Glutamatergic neuron (in vitro differentiated cells): ENCODE measurements around the gene CHST13. TPM values are rescaled to one million over a fixed set of nuclear protein-coding genes. Genes with fewer than 3 reads are reported as not detected.

Source experiments
- DNase-seq: peaks from one replicate; pipeline ENCODE4 v3.0.0; 2022
- H3K27ac Mint-ChIP-seq: one replicate; pipeline ENCODE4 v1.8.0; 2020; ENCODE audit warnings: mild to moderate bottlenecking, mixed read lengths, inconsistent platforms; ENCODE audit not compliant: unreplicated experiment
- H3K27me3 Mint-ChIP-seq: one replicate; pipeline ENCODE4 v1.8.0; 2020; ENCODE audit warnings: mild to moderate bottlenecking, moderate library complexity, mixed read lengths, inconsistent platforms; ENCODE audit not compliant: unreplicated experiment
- H3K36me3 Mint-ChIP-seq: one replicate; pipeline ENCODE4 v1.8.0; 2020; ENCODE audit warnings: mild to moderate bottlenecking, mixed read lengths, inconsistent platforms; ENCODE audit not compliant: unreplicated experiment
- H3K4me1 Mint-ChIP-seq: one replicate; pipeline ENCODE4 v1.8.0; 2020; ENCODE audit warnings: mild to moderate bottlenecking, low read depth, mixed read lengths, inconsistent platforms; ENCODE audit not compliant: unreplicated experiment
- H3K4me3 Mint-ChIP-seq: one replicate; pipeline ENCODE4 v1.8.0; 2020; ENCODE audit warnings: mild to moderate bottlenecking, mixed read lengths, inconsistent platforms; ENCODE audit not compliant: unreplicated experiment
- H3K9me3 Mint-ChIP-seq: one replicate; pipeline ENCODE4 v1.8.0; 2020; ENCODE audit warnings: mild to moderate bottlenecking, moderate library complexity, mixed read lengths, inconsistent platforms; ENCODE audit not compliant: unreplicated experiment
- total RNA-seq: library from RNA; stranded (reverse); fragmentation: NEBNext Ultra II Directional; extraction: Animal tissue kit (Norgen Biotek cat#: 25700); gene quantifications from one replicate; pipeline ENCODE4 v1.2.1, GENCODE V29; 2021; ENCODE audit not compliant: unreplicated experiment
- TF ChIP-seq, protein P1 (sequence below): fragments of 200-600 bp; sonication (generic); IDR thresholded peaks from one replicate; pipeline ENCODE4 v1.5.0; 2021; ENCODE audit not compliant: partially characterized antibody, unreplicated experiment

CHST13 gene
- total RNA-seq, 1 donor from 2014 or later, result not detected

DNA sequence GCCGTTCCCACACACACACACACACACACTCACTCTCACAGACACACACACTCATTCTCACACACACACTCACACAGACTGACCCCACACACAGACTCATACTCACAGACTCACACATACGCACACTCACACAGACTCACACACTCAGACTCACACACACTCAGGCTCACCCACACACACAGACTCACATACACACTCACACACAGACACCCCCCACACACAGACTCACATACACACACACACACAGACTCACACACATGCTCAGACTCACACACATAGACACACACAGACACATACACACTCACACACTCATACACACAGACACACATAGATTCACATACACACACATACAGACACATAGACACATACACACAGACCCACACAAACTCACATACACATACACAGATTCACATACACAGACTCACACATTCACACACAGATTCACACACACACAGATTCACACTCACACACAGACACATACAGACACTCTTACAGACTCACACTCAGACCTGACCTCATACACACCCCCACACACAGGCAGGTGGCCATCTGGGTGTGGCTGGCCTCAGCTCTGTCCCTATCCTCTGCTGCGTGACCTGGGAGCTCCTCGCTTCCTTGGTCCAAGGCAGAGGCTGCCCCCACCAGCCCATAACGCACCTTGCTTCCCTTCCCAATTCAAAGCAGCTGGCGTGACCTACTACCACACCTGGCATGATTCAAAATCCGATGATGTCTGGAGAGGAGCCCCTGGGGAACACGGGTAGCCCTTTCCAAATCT lies 32.9 kb downstream of the CHST13 start:
- H3K27me3 Mint-ChIP-seq, result peaks cover 4% of the 10 kb centered on the region
- H3K4me3 Mint-ChIP-seq, result no peak overlapping the region
- H3K36me3 Mint-ChIP-seq, result no peaks in the 10 kb centered on the region

DNA sequence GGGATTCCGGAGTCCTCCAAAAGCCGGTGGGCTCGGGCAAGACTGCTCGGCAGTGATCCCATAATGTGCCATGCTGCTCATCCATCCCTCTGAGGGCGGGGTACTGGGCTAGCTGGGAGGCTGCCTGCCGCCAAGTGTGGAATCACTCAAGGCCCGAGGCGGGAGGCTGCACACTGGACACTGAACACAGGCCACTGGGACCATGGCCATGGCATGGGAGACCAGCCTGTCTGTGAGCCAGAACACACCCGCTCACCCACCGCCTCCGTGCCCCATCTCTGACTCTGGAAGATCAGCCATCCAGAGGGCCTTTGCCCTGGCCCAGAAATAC lies 33.4 kb downstream of the CHST13 start:
- peaks cover 3% of the 10 kb centered on the region for H3K9me3 Mint-ChIP-seq
- peaks cover 4% of the 10 kb centered on the region for H3K27me3 Mint-ChIP-seq
- no peak overlapping the region for H3K27ac Mint-ChIP-seq
- no peaks in the 10 kb centered on the region for H3K36me3 Mint-ChIP-seq
- H3K4me3 Mint-ChIP-seq, result no peak overlapping the region
- TF ChIP-seq, protein P1, sequence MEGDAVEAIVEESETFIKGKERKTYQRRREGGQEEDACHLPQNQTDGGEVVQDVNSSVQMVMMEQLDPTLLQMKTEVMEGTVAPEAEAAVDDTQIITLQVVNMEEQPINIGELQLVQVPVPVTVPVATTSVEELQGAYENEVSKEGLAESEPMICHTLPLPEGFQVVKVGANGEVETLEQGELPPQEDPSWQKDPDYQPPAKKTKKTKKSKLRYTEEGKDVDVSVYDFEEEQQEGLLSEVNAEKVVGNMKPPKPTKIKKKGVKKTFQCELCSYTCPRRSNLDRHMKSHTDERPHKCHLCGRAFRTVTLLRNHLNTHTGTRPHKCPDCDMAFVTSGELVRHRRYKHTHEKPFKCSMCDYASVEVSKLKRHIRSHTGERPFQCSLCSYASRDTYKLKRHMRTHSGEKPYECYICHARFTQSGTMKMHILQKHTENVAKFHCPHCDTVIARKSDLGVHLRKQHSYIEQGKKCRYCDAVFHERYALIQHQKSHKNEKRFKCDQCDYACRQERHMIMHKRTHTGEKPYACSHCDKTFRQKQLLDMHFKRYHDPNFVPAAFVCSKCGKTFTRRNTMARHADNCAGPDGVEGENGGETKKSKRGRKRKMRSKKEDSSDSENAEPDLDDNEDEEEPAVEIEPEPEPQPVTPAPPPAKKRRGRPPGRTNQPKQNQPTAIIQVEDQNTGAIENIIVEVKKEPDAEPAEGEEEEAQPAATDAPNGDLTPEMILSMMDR, result no peak
- peak; percentile 8 for DNase-seq
- H3K4me1 Mint-ChIP-seq, result no peaks in the 10 kb centered on the region

More for the DNA sequence above, 32.9 kb downstream of the CHST13 start:
- Mint-ChIP-seq H3K9me3 (peaks cover 3% of the 10 kb centered on the region), H3K27ac (no peak overlapping the region), H3K4me1 (no peaks in the 10 kb centered on the region)
- DNase-seq, result peak; percentile 5
- TF ChIP-seq, protein P1, result no peak

DNA sequence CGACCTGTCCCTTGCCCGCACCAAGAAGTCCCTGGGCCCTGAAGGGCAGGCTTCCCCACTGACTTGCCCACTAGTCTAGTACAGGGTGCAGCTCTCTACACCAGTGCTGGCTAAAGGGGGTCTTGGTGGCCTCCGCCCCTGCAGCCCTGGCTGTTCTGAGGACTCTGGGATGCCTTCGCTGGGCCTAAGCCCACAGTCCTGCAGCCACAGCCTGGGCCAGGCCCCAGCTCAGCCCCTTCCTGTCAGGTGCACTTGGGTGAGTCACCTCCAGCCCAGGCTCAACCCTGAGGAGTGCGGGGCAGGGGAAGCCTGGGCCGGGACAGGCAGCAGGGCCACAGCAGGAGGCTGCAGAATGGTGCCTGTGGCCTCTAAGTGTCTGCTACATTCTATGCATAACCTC lies 33.8 kb downstream of the CHST13 start:
- Mint-ChIP-seq H3K4me3 (no peak overlapping the region), H3K27me3 (peaks cover 4% of the 10 kb centered on the region), H3K4me1 (no peaks in the 10 kb centered on the region), H3K27ac (no peak overlapping the region), H3K36me3 (peaks cover 2% of the 10 kb centered on the region), H3K9me3 (peaks cover 3% of the 10 kb centered on the region)
- peak; percentile 13 for DNase-seq
- TF ChIP-seq, protein P1, result no peak

DNA sequence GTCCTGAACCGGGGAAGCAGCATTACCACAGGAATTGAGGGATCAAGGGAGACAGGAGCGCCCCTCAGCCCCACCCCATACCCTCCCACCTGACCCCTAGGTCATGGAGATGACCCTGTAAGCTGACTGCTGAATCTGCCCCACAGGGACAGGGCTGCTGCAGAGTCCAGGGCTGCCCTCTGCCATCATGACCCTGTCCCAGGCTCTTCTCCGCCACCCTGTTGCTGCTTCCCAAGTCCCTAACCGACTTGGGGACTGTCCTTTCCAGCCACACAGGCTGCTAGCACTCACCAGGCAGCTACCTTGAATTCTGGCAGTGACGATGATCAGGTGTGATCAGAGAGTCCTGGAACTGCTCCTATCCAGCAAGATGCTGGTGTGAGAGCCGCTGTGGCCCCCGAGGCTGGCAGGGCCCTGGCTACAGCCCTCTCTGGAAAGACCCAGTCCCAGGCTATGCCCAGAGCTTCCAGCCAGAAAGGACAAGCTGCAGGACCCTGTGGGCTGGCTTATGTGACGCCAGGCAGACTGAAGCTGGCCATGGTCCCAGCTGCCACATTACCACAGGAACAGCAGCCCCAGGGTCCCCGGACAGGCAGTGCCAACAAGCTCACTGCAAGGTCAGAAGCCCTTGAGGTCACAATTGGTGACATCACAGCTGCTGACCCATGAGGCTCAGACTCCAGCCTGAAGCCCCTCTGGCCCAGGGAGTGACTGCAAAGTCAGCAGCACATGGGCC lies 34.5 kb downstream of the CHST13 start, which contains the start of gene C3orf22:
Gene C3orf22, minus strand, starts transcription at position 597 of the 736 bp plus-strand sequence. CDS start 5,542 bp downstream, outside the sequence.
- TF ChIP-seq, protein P1, result no peak
- peaks cover 3% of the 10 kb centered on the region for H3K9me3 Mint-ChIP-seq
- peak; percentile 30 for DNase-seq
- H3K4me3 Mint-ChIP-seq, result no peak within 1 kb of the TSS
- peaks cover 7% of the 10 kb centered on the region for H3K36me3 Mint-ChIP-seq
- no peaks in the 10 kb centered on the region for H3K4me1 Mint-ChIP-seq
- H3K27ac Mint-ChIP-seq, result no peak within 1 kb of the TSS
- H3K27me3 Mint-ChIP-seq, result peaks cover 4% of the 10 kb centered on the region
